Pons (tissue), 1 donor: ENCODE measurements around the gene SH3PXD2A.

Source experiments
- DNase-seq: peaks from one replicate; pipeline ENCODE4 v3.0.0-alpha.2; 2016; ENCODE audit warnings: low spot score

Gene SH3PXD2A

GRCh38 chr10:103545366-103545765 is 310.0 kb downstream of the SH3PXD2A start:
- DNase-seq: no peak

DNA sequence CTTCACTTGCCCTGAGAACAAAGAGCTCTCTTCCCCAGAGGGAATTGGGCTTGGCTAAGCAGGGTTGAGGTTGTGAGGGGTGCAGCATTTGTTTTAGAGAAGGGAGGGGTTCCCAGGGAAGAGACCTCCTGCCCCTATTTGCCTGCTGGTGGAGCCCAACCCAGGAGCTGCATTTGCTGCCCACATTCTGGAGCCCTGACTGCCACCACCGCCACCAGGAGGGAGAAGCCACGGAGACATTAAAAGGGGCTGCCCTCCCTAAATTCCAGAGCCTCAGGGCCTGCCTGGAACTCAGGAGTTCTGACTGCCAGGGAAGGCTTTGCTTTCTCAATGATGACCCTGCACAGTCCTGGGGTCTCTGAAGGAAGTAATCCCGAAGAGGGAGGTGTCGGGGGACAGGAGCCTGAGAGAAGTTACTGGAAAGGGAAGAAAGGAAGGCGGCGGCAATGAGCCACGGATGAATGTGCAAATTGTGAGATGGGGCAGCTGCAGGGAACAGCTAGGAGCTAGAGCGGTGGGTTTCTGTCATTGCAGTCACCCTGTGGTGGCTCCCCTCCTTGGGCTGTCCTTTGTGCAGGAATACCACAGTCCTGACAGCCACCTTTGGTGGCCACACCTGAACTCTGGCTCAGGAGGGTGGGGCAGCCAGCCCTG is 310.6 kb downstream of the SH3PXD2A start:
- no peak for DNase-seq
